Right ventricle myocardium inferior (tissue), 1 donor: ENCODE data around the gene NDOR1. TPM values are rescaled to one million over a fixed set of nuclear protein-coding genes. Genes with fewer than 3 reads are reported as not detected.
A peak's percentile ranks its signal among the peaks of the same experiment; 100 is the strongest.

Source experiments
- ATAC-seq: fragments of 200-7000 bp; cut with Tn5 transposase; one replicate; pipeline ENCODE4 v1.9.1; 2020; ENCODE audit warnings: mild to moderate bottlenecking, moderate library complexity
- DNase-seq: peaks from one replicate; pipeline ENCODE4 v3.0.0; 2021; ENCODE audit errors: missing footprints
- intact Hi-C: fragments of 100-400 bp; cut with DNase I; formaldehyde crosslinking; loops from one replicate; pipeline ENCODE4 v1.11.0; 2022
- long read RNA-seq: library from polyadenylated mRNA; unstranded; transcript quantifications from one replicate; pipeline ENCODE4 v2.0.0, GENCODE V29; 2021
- total RNA-seq: library from RNA; stranded (reverse); fragmentation: NEBNext Ultra II Directional; extraction: Animal tissue kit (Norgen Biotek cat#: 25700); gene quantifications from one replicate; pipeline ENCODE4 v1.2.1, GENCODE V29; 2021
- donor health status: DM: no; HTN: yes; CAD: no; lungs with severe emphysema.

Gene NDOR1
- 5.9 TPM for total RNA-seq
- long read RNA-seq, partial matches to known transcripts = 6 of 7 reads
- long read RNA-seq, other reads (novel, unspliced or antisense) = 0 of 7 reads

DNA sequence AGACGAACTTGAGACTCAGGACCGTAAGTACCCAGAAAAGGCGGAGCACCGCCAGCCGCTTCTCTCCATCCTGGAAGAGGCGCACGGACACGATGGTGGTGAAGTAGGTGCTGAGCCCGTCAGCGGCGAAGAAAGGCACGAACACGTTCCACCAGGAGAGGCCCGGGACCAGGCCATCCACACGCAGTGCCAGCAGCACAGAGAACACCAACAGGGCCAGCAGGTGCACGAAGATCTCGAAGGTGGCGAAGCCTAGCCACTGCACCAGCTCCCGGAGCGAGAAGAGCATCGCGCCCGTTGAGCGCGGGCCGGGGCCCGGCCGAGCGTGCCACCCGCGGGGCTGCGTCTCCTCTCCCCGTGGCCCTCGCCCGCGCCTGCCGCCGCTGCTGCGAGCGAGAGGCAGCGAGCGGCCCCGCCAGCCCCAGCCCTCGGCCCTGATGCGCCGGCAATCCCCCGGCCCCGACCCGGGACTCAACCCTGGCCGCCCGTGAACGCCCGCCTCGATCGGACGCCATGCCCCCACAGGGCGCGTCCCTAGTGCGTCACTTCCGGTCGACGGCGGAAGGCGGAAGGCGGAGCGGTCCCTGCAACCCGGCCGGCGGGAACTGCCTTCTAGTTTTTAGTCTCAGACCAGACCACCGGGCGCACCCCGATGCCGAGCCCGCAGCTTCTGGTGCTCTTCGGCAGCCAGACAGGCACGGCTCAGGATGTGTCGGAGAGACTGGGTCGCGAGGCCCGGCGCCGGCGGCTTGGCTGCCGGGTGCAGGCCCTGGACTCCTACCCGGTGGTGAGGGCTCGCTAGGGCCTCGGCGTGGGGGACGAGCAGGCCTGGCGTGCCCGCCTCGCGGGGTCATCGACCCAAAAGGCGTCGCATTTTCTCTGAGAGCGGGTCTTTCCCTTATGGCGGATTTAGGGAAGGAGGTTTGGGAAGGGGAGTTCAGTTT lies at the start of gene NDOR1, which contains the start of gene TMEM203:
Gene NDOR1, plus strand, starts transcription at position 575 of the 944 bp plus-strand sequence. Its CDS starts 78 bp downstream, at position 653.
Gene TMEM203, minus strand, starts transcription at position 523 of the 944 bp plus-strand sequence. Its CDS starts 234 bp downstream, at position 289.
- peak; percentile 56 for ATAC-seq
- intact Hi-C loops = loop anchor here (2.0 kb wide), 1 partner anchor 17 kb away; the partner anchor contains the start of genes ANAPC2 and SSNA1
- peak; percentile 97 for DNase-seq

GRCh38 chr9:137156567-137157375 lies 48.7 kb upstream of the NDOR1 start:
- peak; percentile 74 for DNase-seq
- ATAC-seq = no peak
- intact Hi-C loops = no loop called here

- DNase-seq (no peak), ATAC-seq (no peak)
- intact Hi-C loops = no loop called here
These were observed 47.7 kb upstream of the NDOR1 start for GRCh38 chr9:137157618-137158415.

GRCh38 chr9:137158625-137159024 lies 46.9 kb upstream of the NDOR1 start:
- intact Hi-C loops = no loop called here
- DNase-seq = no peak
- no peak for ATAC-seq

- DNase-seq (no peak), ATAC-seq (no peak)
- intact Hi-C loops = no loop called here
These were observed 46.1 kb upstream of the NDOR1 start for GRCh38 chr9:137159105-137160053.

DNA sequence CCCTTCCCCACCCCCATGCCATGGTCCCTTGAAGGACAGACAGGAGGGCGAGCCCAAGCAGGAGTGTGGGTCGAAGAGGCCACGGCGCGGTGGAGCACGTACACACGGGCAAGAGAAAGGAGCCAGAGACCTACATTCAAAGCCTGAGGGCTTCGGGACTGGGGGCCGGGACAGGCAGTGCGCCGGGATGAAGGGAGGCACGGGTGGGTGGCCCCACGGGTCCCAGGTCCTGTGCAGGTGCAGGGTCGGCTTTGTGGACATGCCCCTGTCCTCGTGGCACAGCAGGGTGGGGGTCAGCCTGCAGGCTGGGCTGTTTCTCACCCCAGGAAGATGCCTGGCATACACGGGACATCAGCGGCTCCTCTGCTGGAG lies 45.5 kb upstream of the NDOR1 start:
- ATAC-seq (no peak), DNase-seq (no peak)
- intact Hi-C loops = no loop called here

- ATAC-seq (no peak), DNase-seq (no peak)
- intact Hi-C loops = no loop called here
These were observed 44.6 kb upstream of the NDOR1 start for GRCh38 chr9:137160716-137161557.

GRCh38 chr9:137161558-137162486 lies 43.7 kb upstream of the NDOR1 start:
- DNase-seq (no peak), ATAC-seq (no peak)

DNA sequence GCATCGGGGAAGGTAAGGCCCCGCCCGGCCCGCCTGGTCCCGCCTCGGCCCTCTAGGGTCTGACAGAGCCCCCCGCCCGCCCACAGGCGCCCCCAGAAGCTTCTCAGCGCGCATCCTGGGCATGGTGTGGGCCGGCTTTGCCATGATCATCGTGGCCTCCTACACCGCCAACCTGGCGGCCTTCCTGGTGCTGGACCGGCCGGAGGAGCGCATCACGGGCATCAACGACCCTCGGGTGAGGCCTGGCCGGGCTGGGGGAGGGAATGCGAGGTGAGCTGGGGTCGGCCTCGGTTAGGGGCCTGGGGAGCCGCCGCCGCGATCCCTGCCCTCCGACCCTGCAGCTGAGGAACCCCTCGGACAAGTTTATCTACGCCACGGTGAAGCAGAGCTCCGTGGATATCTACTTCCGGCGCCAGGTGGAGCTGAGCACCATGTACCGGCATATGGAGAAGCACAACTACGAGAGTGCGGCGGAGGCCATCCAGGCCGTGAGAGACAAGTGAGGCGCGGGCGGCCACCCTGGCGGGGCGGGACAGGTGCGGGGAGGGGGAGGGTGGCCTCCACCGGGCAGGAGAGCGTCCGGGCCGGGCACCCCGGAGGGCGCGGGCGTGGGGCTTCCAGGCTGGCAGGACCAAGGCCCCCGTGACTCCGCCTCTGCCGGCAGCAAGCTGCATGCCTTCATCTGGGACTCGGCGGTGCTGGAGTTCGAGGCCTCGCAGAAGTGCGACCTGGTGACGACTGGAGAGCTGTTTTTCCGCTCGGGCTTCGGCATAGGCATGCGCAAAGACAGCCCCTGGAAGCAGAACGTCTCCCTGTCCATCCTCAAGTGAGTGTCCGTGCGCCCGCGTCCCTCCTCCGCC lies 42.8 kb upstream of the NDOR1 start:
- no peak for DNase-seq
- ATAC-seq = peak; percentile 38
- intact Hi-C loops = no loop called here

More at GRCh38 chr9:137161558-137162486, 43.7 kb upstream of the NDOR1 start:
- intact Hi-C loops = no loop called here

GRCh38 chr9:137163365-137163715 lies 42.2 kb upstream of the NDOR1 start:
- no peak for ATAC-seq
- DNase-seq = no peak
- intact Hi-C loops = no loop called here

- DNase-seq (no peak), ATAC-seq (no peak)
- intact Hi-C loops = no loop called here
These were observed 41.7 kb upstream of the NDOR1 start for GRCh38 chr9:137163805-137164204.

DNA sequence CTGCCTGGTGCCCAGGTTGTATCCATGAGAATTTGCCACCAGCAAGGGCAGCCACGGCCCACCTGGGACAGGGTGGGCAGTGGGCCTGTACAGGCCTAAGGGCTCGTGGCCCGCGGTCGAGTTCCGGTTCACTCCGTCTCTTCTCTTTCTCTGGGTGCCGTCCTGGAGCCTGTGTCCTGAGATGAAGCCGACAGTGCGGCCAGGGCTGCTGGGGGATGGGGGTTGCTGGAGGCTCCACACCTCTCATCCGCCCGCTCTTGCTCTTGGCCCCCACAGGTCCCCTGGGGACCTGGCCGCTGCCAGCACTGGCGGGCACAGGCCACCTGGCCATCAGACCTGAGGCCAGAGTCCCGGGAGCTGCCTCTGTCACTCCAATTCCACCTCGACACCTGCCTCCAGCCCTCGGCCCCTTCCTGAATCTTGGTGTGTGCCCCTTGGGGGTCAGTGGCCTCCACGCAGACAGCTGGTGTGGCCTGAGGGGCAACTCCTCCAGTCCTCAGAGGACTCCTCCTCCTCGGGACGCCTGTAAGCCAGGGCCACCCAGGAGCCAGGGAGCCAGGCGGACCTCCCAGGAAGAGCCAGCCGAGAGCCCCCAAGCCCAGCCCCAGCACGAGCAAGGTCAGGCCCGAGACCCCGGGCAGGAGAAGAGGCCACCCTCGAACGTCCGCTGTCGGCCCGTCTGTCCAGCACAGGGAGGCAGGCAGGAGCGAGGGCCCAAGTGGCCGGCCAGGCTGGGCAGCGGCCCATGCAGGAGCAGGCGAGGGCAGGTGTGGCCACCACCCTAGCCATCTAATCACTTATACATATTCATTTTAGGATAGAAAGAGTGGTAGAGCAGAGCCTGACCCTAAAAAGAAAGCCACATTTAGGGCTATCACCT lies 40.9 kb upstream of the NDOR1 start:
- intact Hi-C loops = no loop called here
- no peak for DNase-seq
- ATAC-seq = no peak

DNA sequence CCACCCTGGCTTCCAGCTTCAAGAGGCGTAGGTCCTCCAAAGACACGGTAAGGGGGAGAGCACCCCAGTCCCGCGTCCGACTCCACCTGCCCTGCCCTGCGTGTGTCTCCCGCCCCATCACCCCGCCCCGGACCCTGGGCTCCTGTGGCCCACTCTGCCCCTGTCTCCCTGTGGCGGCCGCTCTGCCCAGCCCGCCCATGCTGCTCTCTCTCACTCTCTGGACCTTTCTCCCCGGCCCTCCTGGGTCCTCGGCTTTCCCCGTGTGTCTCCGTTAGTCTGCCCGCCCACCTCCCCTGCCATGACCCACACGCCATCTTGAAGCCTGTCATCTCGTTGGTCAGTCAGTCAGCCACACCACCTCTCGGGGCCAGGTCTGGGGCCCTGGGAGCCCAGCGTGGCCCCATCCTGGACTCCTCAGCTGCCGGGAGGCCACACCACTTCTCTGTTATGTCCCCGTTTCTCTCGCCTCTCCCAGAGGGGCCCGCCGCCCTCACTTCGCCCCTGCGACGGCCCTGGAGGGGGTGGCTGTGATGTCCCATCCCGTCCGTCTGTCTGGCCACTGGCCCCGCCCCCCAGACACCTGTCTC lies 40.2 kb upstream of the NDOR1 start:
- ATAC-seq (no peak), DNase-seq (no peak)
- intact Hi-C loops = no loop called here
